Memory B cell (primary cell): ENCODE measurements around the gene GABPB1.

ENCODE experiments used
- ATAC-seq: fragments of 150-1000 bp; cut with Tn5 transposase; 2 replicates; pipeline ENCODE4 v1.10.0; 2021; ENCODE audit warnings: low read depth, mild to moderate bottlenecking, moderate library complexity
- DNase-seq, 2 donors: peaks; one replicate each; pipeline ENCODE4 v3.0.0; 2022; ENCODE audit warnings: low spot score in 2 of 2
- H3K27ac Mint-ChIP-seq: one replicate; pipeline ENCODE4 v1.8.0; 2022; ENCODE audit warnings: mild to moderate bottlenecking, moderate library complexity, mixed read lengths
- H3K27me3 Mint-ChIP-seq: one replicate; pipeline ENCODE4 v1.8.0; 2022; ENCODE audit warnings: mixed read lengths
- H3K36me3 Mint-ChIP-seq: one replicate; pipeline ENCODE4 v1.8.0; 2022; ENCODE audit warnings: mild to moderate bottlenecking, mixed read lengths
- H3K4me1 Mint-ChIP-seq: one replicate; pipeline ENCODE4 v1.8.0; 2022; ENCODE audit warnings: mixed read lengths
- H3K4me3 Mint-ChIP-seq: one replicate; pipeline ENCODE4 v1.8.0; 2022; ENCODE audit warnings: mild to moderate bottlenecking, moderate library complexity, mixed read lengths
- H3K9me3 Mint-ChIP-seq: one replicate; pipeline ENCODE4 v1.8.0; 2022; ENCODE audit warnings: mixed read lengths

Gene GABPB1

GRCh38 chr15:50328116-50328515, 26.9 kb downstream of the GABPB1 start:
- peaks cover 10% of the 10 kb centered on the region for H3K4me1 Mint-ChIP-seq
- DNase-seq (no peak), ATAC-seq (no peak)
- H3K27me3 Mint-ChIP-seq, result no peaks in the 10 kb centered on the region
- H3K36me3 Mint-ChIP-seq, result peaks cover 10% of the 10 kb centered on the region
- H3K27ac Mint-ChIP-seq, result no peak overlapping the region
- no peak overlapping the region for H3K4me3 Mint-ChIP-seq
- H3K9me3 Mint-ChIP-seq, result no peaks in the 10 kb centered on the region

GRCh38 chr15:50321680-50322210, 33.3 kb downstream of the GABPB1 start:
- no peaks in the 10 kb centered on the region for H3K9me3 Mint-ChIP-seq
- peaks cover 5% of the 10 kb centered on the region for H3K36me3 Mint-ChIP-seq
- H3K4me3 Mint-ChIP-seq, result no peak overlapping the region
- no peak overlapping the region for H3K27ac Mint-ChIP-seq
- ATAC-seq, result no peak
- no peaks in the 10 kb centered on the region for H3K27me3 Mint-ChIP-seq
- no peak for DNase-seq
- peaks cover 8% of the 10 kb centered on the region for H3K4me1 Mint-ChIP-seq

- H3K27ac Mint-ChIP-seq, result peak overlapping the region; percentile 43
- H3K36me3 Mint-ChIP-seq, result peaks cover 5% of the 10 kb centered on the region
- no peaks in the 10 kb centered on the region for H3K9me3 Mint-ChIP-seq
- peaks cover 11% of the 10 kb centered on the region for H3K4me1 Mint-ChIP-seq
- no peaks in the 10 kb centered on the region for H3K27me3 Mint-ChIP-seq
- ATAC-seq (no peak), DNase-seq (no peak)
- no peak overlapping the region for H3K4me3 Mint-ChIP-seq
Observed at GRCh38 chr15:50320504-50320903, 34.5 kb downstream of the GABPB1 start.

GRCh38 chr15:50318697-50319096, 36.3 kb downstream of the GABPB1 start:
- Mint-ChIP-seq H3K27me3 (no peaks in the 10 kb centered on the region), H3K9me3 (no peaks in the 10 kb centered on the region), H3K27ac (peak overlapping the region; percentile 13), H3K4me1 (peaks cover 9% of the 10 kb centered on the region), H3K4me3 (no peak overlapping the region), H3K36me3 (peaks cover 6% of the 10 kb centered on the region)
- ATAC-seq (no peak), DNase-seq (no peak)

- H3K4me1 Mint-ChIP-seq, result peaks cover 12% of the 10 kb centered on the region
Observed at GRCh38 chr15:50315814-50316630, 39.0 kb downstream of the GABPB1 start.

GRCh38 chr15:50312636-50313035, 42.4 kb downstream of the GABPB1 start:
- no peak overlapping the region for H3K4me3 Mint-ChIP-seq
- peaks cover 7% of the 10 kb centered on the region for H3K9me3 Mint-ChIP-seq
- H3K27ac Mint-ChIP-seq, result no peak overlapping the region
- no peaks in the 10 kb centered on the region for H3K27me3 Mint-ChIP-seq
- ATAC-seq, result no peak
- DNase-seq, result no peak
- peaks cover 5% of the 10 kb centered on the region for H3K4me1 Mint-ChIP-seq
- H3K36me3 Mint-ChIP-seq, result peaks cover 15% of the 10 kb centered on the region

More at GRCh38 chr15:50315814-50316630, 39.0 kb downstream of the GABPB1 start:
- Mint-ChIP-seq H3K4me3 (no peak overlapping the region), H3K27me3 (no peaks in the 10 kb centered on the region), H3K27ac (no peak overlapping the region), H3K9me3 (no peaks in the 10 kb centered on the region), H3K36me3 (peaks cover 4% of the 10 kb centered on the region)
- DNase-seq, result peak in 1 of 2 donors; percentile 28
- peak; percentile 56 for ATAC-seq

GRCh38 chr15:50307799-50308198, 47.2 kb downstream of the GABPB1 start:
- peaks cover 12% of the 10 kb centered on the region for H3K9me3 Mint-ChIP-seq
- no peak overlapping the region for H3K4me3 Mint-ChIP-seq
- ATAC-seq (no peak), DNase-seq (no peak)
- no peaks in the 10 kb centered on the region for H3K27me3 Mint-ChIP-seq
- no peak overlapping the region for H3K27ac Mint-ChIP-seq
- peaks cover 2% of the 10 kb centered on the region for H3K4me1 Mint-ChIP-seq
- H3K36me3 Mint-ChIP-seq, result peaks cover 27% of the 10 kb centered on the region

- ATAC-seq, result no peak
- Mint-ChIP-seq H3K9me3 (peaks cover 12% of the 10 kb centered on the region), H3K4me1 (no peaks in the 10 kb centered on the region), H3K27me3 (no peaks in the 10 kb centered on the region), H3K36me3 (peaks cover 29% of the 10 kb centered on the region), H3K4me3 (no peak overlapping the region), H3K27ac (no peak overlapping the region)
- DNase-seq, result no peak
Observed at GRCh38 chr15:50304836-50305235, 50.2 kb downstream of the GABPB1 start.

GRCh38 chr15:50302581-50302980, 52.4 kb downstream of the GABPB1 start:
- peaks cover 20% of the 10 kb centered on the region for H3K36me3 Mint-ChIP-seq

GRCh38 chr15:50298340-50298739, 56.7 kb downstream of the GABPB1 start:
- Mint-ChIP-seq H3K27ac (no peak overlapping the region), H3K9me3 (no peaks in the 10 kb centered on the region), H3K27me3 (no peaks in the 10 kb centered on the region), H3K4me1 (no peaks in the 10 kb centered on the region), H3K4me3 (no peak overlapping the region), H3K36me3 (peaks cover 15% of the 10 kb centered on the region)
- no peak for DNase-seq
- ATAC-seq, result no peak

More at GRCh38 chr15:50302581-50302980, 52.4 kb downstream of the GABPB1 start:
- H3K27ac Mint-ChIP-seq, result no peak overlapping the region
- no peaks in the 10 kb centered on the region for H3K27me3 Mint-ChIP-seq
- no peak overlapping the region for H3K4me3 Mint-ChIP-seq
- no peaks in the 10 kb centered on the region for H3K4me1 Mint-ChIP-seq
- peaks cover 4% of the 10 kb centered on the region for H3K9me3 Mint-ChIP-seq
- DNase-seq (no peak), ATAC-seq (peak; percentile 72)

GRCh38 chr15:50295966-50296365, 59.0 kb downstream of the GABPB1 start:
- Mint-ChIP-seq H3K4me3 (no peak overlapping the region), H3K27ac (no peak overlapping the region), H3K9me3 (no peaks in the 10 kb centered on the region), H3K4me1 (no peaks in the 10 kb centered on the region), H3K27me3 (no peaks in the 10 kb centered on the region), H3K36me3 (peaks cover 15% of the 10 kb centered on the region)
- ATAC-seq (no peak), DNase-seq (no peak)

GRCh38 chr15:50289749-50290148, 65.2 kb downstream of the GABPB1 start:
- H3K9me3 Mint-ChIP-seq, result no peaks in the 10 kb centered on the region
- H3K36me3 Mint-ChIP-seq, result peaks cover 23% of the 10 kb centered on the region
- no peak for ATAC-seq
- H3K27me3 Mint-ChIP-seq, result no peaks in the 10 kb centered on the region
- H3K4me3 Mint-ChIP-seq, result no peak overlapping the region
- no peak for DNase-seq
- H3K27ac Mint-ChIP-seq, result no peak overlapping the region
- H3K4me1 Mint-ChIP-seq, result no peaks in the 10 kb centered on the region

GRCh38 chr15:50287324-50288116, 67.5 kb downstream of the GABPB1 start:
- H3K27ac Mint-ChIP-seq, result peak overlapping the region; percentile 21
- H3K4me3 Mint-ChIP-seq, result no peak overlapping the region
- DNase-seq, result no peak
- no peaks in the 10 kb centered on the region for H3K9me3 Mint-ChIP-seq
- peaks cover 26% of the 10 kb centered on the region for H3K36me3 Mint-ChIP-seq
- no peak for ATAC-seq
- no peaks in the 10 kb centered on the region for H3K4me1 Mint-ChIP-seq
- no peaks in the 10 kb centered on the region for H3K27me3 Mint-ChIP-seq

- no peak for ATAC-seq
- peaks cover 14% of the 10 kb centered on the region for H3K36me3 Mint-ChIP-seq
Observed at GRCh38 chr15:50281427-50281826, 73.6 kb downstream of the GABPB1 start.

More at GRCh38 chr15:50281427-50281826, 73.6 kb downstream of the GABPB1 start:
- Mint-ChIP-seq H3K27ac (no peak overlapping the region), H3K4me3 (no peak overlapping the region), H3K4me1 (no peaks in the 10 kb centered on the region), H3K27me3 (no peaks in the 10 kb centered on the region), H3K9me3 (no peaks in the 10 kb centered on the region)
- DNase-seq, result no peak
